ENCODE data around the gene RGS9.

RGS9 gene

GRCh38 chr17:65261152-65261551 is 124.0 kb downstream of the RGS9 start:
- Histone ChIP-seq H3K27me3 (ENCODE audit: control insufficient read depth in 1 of 2, insufficient read depth in 2 of 2, low read length in 2 of 2) (no peaks in the 10 kb centered on the region), H3K27ac (ENCODE audit: low read length) (no peak overlapping the region), H3K9ac (ENCODE audit: low read length in 2 of 2) (no peak overlapping the region), H3K4me3 (ENCODE audit: low read length in 2 of 2) (no peak overlapping the region), H3K36me3 (ENCODE audit: control insufficient read depth in 2 of 2, insufficient read depth in 2 of 2, low read length in 2 of 2) (no peaks in the 10 kb centered on the region), H3K9me3 (ENCODE audit: control insufficient read depth in 2 of 2, low read length in 2 of 2) (peaks cover 0 to 6% of the 10 kb centered on the region in 2 donors), H3K4me1 (ENCODE audit: control insufficient read depth, insufficient read depth, low read length) (no peaks in the 10 kb centered on the region)

DNA sequence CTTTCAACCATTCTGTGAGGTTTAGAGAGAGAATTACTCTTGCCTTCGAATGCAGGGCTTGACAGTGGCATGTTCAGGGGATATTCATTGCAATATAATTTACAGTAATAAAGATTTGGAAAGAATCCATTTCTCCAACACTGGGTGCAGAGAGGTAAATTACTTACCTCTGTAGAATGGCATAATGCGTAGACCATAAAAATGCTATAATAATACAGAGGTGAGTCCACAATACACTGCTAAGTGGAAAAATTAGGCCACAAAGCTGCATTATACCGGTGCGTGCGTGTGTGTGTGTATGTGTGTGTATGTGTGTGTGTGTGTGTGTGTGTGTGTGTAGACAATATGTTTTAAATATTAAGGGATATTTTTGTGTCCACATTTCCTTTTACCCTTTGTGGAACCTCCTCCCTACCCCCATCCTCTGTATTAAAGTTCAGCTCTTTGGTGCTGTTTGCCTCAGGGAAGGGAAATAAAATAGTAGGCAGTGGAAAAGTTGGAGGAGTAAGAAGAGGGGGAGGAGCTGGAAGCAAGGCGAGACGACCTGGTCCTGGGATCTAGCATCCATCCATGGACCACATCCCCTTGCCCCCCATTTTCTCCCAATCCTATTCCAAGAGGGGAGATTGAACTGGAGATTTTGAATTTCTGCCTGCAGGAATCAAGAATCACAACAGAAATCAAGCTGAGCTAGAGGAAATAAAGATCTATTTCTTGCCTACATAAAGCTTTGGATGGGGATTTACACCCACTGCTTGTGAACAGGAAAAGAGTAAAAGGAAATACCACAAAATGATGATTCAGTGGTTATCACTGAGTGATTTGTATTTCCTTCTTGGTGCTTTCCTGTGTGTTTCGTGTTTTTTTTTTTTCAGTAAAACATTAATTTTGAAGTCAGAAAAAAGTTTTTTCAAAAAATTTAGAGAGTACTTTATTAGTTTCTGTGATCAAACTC is 124.8 kb downstream of the RGS9 start:
- H3K4me3 ChIP-seq (ENCODE audit: low read length in 2 of 2): no peak overlapping the region
- H3K27me3 ChIP-seq (ENCODE audit: control insufficient read depth in 1 of 2, insufficient read depth in 2 of 2, low read length in 2 of 2): no peaks in the 10 kb centered on the region
- H3K9ac ChIP-seq (ENCODE audit: low read length in 2 of 2): no peak overlapping the region
- H3K36me3 ChIP-seq (ENCODE audit: control insufficient read depth in 2 of 2, insufficient read depth in 2 of 2, low read length in 2 of 2): no peaks in the 10 kb centered on the region
- peaks cover 0 to 3% of the 10 kb centered on the region in 2 donors for H3K9me3 ChIP-seq (ENCODE audit: control insufficient read depth in 2 of 2, low read length in 2 of 2)
- no peaks in the 10 kb centered on the region for H3K4me1 ChIP-seq (ENCODE audit: control insufficient read depth, insufficient read depth, low read length)
- no peak overlapping the region for H3K27ac ChIP-seq (ENCODE audit: low read length)

- no peaks in the 10 kb centered on the region for H3K27me3 ChIP-seq (ENCODE audit: control insufficient read depth in 1 of 2, insufficient read depth in 2 of 2, low read length in 2 of 2)
- no peaks in the 10 kb centered on the region for H3K4me1 ChIP-seq (ENCODE audit: control insufficient read depth, insufficient read depth, low read length)
- H3K4me3 ChIP-seq (ENCODE audit: low read length in 2 of 2): no peak overlapping the region
- no peak overlapping the region for H3K27ac ChIP-seq (ENCODE audit: low read length)
- H3K36me3 ChIP-seq (ENCODE audit: control insufficient read depth in 2 of 2, insufficient read depth in 2 of 2, low read length in 2 of 2): no peaks in the 10 kb centered on the region
- peaks cover 0 to 3% of the 10 kb centered on the region in 2 donors for H3K9me3 ChIP-seq (ENCODE audit: control insufficient read depth in 2 of 2, low read length in 2 of 2)
- H3K9ac ChIP-seq (ENCODE audit: low read length in 2 of 2): no peak overlapping the region
Measured at GRCh38 chr17:65265276-65265675, 128.1 kb downstream of the RGS9 start.

DNA sequence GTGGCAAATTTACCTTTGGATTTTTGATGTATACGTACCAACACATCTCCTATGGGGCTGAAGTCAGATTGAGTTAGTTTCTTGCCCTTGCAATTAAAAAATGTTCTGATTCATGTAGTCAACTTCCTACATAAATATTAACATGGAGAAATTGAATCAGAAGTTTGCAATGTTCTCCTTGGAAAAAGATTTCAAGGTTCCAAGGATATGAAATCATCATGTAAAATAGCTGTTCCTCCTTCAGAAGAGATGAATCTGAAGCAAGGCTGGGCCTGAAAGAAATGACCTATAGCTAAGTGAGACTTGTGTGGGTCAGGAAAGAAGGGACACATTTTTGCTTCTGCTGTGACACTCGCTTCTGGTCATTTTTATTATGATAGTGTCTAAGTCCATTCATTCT is 131.7 kb downstream of the RGS9 start:
- H3K27ac ChIP-seq (ENCODE audit: low read length): no peak overlapping the region

GRCh38 chr17:65270499-65271253 is 133.5 kb downstream of the RGS9 start:
- no peaks in the 10 kb centered on the region for H3K27me3 ChIP-seq (ENCODE audit: control insufficient read depth in 1 of 2, insufficient read depth in 2 of 2, low read length in 2 of 2)
- no peaks in the 10 kb centered on the region for H3K36me3 ChIP-seq (ENCODE audit: control insufficient read depth in 2 of 2, insufficient read depth in 2 of 2, low read length in 2 of 2)
- peak overlapping the region in 1 of 2 donors; percentile 40 for H3K4me3 ChIP-seq (ENCODE audit: low read length in 2 of 2)
- peaks cover 7% of the 10 kb centered on the region for H3K4me1 ChIP-seq (ENCODE audit: control insufficient read depth, insufficient read depth, low read length)
- H3K27ac ChIP-seq (ENCODE audit: low read length): peak overlapping the region; percentile 46
- peak overlapping the region in 1 of 2 donors; percentile 13 for H3K9ac ChIP-seq (ENCODE audit: low read length in 2 of 2)
- peaks cover 0 to 3% of the 10 kb centered on the region in 2 donors for H3K9me3 ChIP-seq (ENCODE audit: control insufficient read depth in 2 of 2, low read length in 2 of 2)

More for the DNA sequence above, 131.7 kb downstream of the RGS9 start:
- Histone ChIP-seq H3K9me3 (ENCODE audit: control insufficient read depth in 2 of 2, low read length in 2 of 2) (peaks cover 0 to 3% of the 10 kb centered on the region in 2 donors), H3K9ac (ENCODE audit: low read length in 2 of 2) (no peak overlapping the region), H3K4me1 (ENCODE audit: control insufficient read depth, insufficient read depth, low read length) (peaks cover 7% of the 10 kb centered on the region), H3K4me3 (ENCODE audit: low read length in 2 of 2) (no peak overlapping the region), H3K36me3 (ENCODE audit: control insufficient read depth in 2 of 2, insufficient read depth in 2 of 2, low read length in 2 of 2) (no peaks in the 10 kb centered on the region), H3K27me3 (ENCODE audit: control insufficient read depth in 1 of 2, insufficient read depth in 2 of 2, low read length in 2 of 2) (no peaks in the 10 kb centered on the region)

DNA sequence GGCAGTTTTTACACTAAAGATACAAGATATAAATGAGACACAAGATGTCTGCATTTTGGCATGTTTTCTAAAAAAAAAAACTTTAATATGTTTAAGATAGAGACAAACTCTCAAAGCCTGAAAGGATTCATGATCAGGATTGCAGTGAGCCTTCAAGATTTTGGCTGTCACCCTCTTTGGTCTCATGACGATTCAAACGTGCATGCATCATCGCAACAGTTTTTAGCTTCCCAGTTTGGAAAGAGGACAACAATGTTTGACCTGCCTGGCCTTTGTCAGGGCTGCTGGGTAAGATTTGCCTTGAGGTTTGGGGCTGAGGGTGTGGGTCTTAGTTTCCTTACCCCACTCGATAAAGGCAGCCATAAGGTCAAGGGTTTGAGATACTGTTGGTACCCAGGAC is 134.1 kb downstream of the RGS9 start:
- Histone ChIP-seq H3K4me1 (ENCODE audit: control insufficient read depth, insufficient read depth, low read length) (peaks cover 7% of the 10 kb centered on the region), H3K4me3 (ENCODE audit: low read length in 2 of 2) (no peak overlapping the region), H3K36me3 (ENCODE audit: control insufficient read depth in 2 of 2, insufficient read depth in 2 of 2, low read length in 2 of 2) (no peaks in the 10 kb centered on the region), H3K9me3 (ENCODE audit: control insufficient read depth in 2 of 2, low read length in 2 of 2) (no peaks in the 10 kb centered on the region), H3K27ac (ENCODE audit: low read length) (no peak overlapping the region), H3K27me3 (ENCODE audit: control insufficient read depth in 1 of 2, insufficient read depth in 2 of 2, low read length in 2 of 2) (no peaks in the 10 kb centered on the region), H3K9ac (ENCODE audit: low read length in 2 of 2) (peak overlapping the region in 1 of 2 donors; percentile 13)

Data from stomach smooth muscle (tissue), 2 donors.